GM12891 (cell line): ENCODE measurements around the gene PDZRN4.

Experiments
- PAX5 ChIP-seq: IDR thresholded peaks from 2 replicates; pipeline ENCODE4 v1.6.1; 2011; ENCODE audit warnings: low read length, moderate library complexity, mild to moderate bottlenecking; ENCODE audit not compliant: insufficient read depth, severe bottlenecking
- POLR2A ChIP-seq: IDR thresholded peaks from 2 replicates; pipeline ENCODE4 v1.6.1; 2011; ENCODE audit warnings: low read depth, low read length, control low read depth
- POLR2AphosphoS5 ChIP-seq: IDR thresholded peaks from 2 replicates; pipeline ENCODE4 v1.6.1; 2011; ENCODE audit warnings: low read depth, low read length, control low read depth
- POU2F2 ChIP-seq: IDR thresholded peaks from 2 replicates; pipeline ENCODE4 v1.6.1; 2011; ENCODE audit warnings: low read depth, mild to moderate bottlenecking, control low read depth, low read length, moderate library complexity
- SPI1 ChIP-seq: IDR thresholded peaks from 2 replicates; pipeline ENCODE4 v1.6.1; 2011; ENCODE audit warnings: low read depth, low read length, control low read depth
- TAF1 ChIP-seq: IDR thresholded peaks from 2 replicates; pipeline ENCODE4 v1.6.1; 2011; ENCODE audit warnings: low read depth, low read length, control low read depth

GRCh38 chr12:41479426-41479825, 291.3 kb downstream of the PDZRN4 start:
- no peak for TF ChIP-seq PAX5
- TF ChIP-seq POLR2A, result no peak
- no peak for TF ChIP-seq POLR2AphosphoS5
- no peak for TF ChIP-seq TAF1
- no peak for TF ChIP-seq POU2F2
- no peak for TF ChIP-seq SPI1
